ENCODE data around the gene LPP. TPM values are rescaled to one million over a fixed set of nuclear protein-coding genes. Genes with fewer than 3 reads are reported as not detected.

Gene LPP
- total RNA-seq, 1 donor from 2014 or later: 184 TPM

- Mint-ChIP-seq H3K36me3 (ENCODE audit: unreplicated experiment) (peaks cover 3% of the 10 kb centered on the region), H3K27ac (ENCODE audit: unreplicated experiment) (peak overlapping the region; percentile 23), H3K9me3 (ENCODE audit: unreplicated experiment) (no peaks in the 10 kb centered on the region), H3K4me3 (ENCODE audit: unreplicated experiment) (no peak overlapping the region), H3K4me1 (ENCODE audit: unreplicated experiment) (peaks cover 51% of the 10 kb centered on the region), H3K27me3 (ENCODE audit: unreplicated experiment) (no peaks in the 10 kb centered on the region)
- DNase-seq (ENCODE audit: extremely low spot score, unreplicated experiment): no peak
- TF ChIP-seq CTCF (IDR thresholded peaks at IDR 0.05): no peak
Measured at GRCh38 chr3:188184649-188185048, 30.7 kb downstream of the LPP start.

GRCh38 chr3:188185717-188186251, 31.8 kb downstream of the LPP start:
- H3K4me3 Mint-ChIP-seq (ENCODE audit: unreplicated experiment): no peak overlapping the region
- DNase-seq (ENCODE audit: extremely low spot score, unreplicated experiment): no peak
- no peak for TF ChIP-seq CTCF (IDR thresholded peaks at IDR 0.05)
- H3K27ac Mint-ChIP-seq (ENCODE audit: unreplicated experiment): peak overlapping the region; percentile 89
- H3K36me3 Mint-ChIP-seq (ENCODE audit: unreplicated experiment): no peaks in the 10 kb centered on the region
- H3K27me3 Mint-ChIP-seq (ENCODE audit: unreplicated experiment): no peaks in the 10 kb centered on the region
- H3K4me1 Mint-ChIP-seq (ENCODE audit: unreplicated experiment): peaks cover 48% of the 10 kb centered on the region
- no peaks in the 10 kb centered on the region for H3K9me3 Mint-ChIP-seq (ENCODE audit: unreplicated experiment)

- DNase-seq (ENCODE audit: extremely low spot score, unreplicated experiment): no peak
- H3K4me3 Mint-ChIP-seq (ENCODE audit: unreplicated experiment): no peak overlapping the region
- no peak for TF ChIP-seq CTCF (IDR thresholded peaks at IDR 0.05)
- no peaks in the 10 kb centered on the region for H3K27me3 Mint-ChIP-seq (ENCODE audit: unreplicated experiment)
- H3K4me1 Mint-ChIP-seq (ENCODE audit: unreplicated experiment): peaks cover 52% of the 10 kb centered on the region
- peak overlapping the region; percentile 29 for H3K27ac Mint-ChIP-seq (ENCODE audit: unreplicated experiment)
- no peaks in the 10 kb centered on the region for H3K9me3 Mint-ChIP-seq (ENCODE audit: unreplicated experiment)
- H3K36me3 Mint-ChIP-seq (ENCODE audit: unreplicated experiment): peaks cover 5% of the 10 kb centered on the region
Measured at GRCh38 chr3:188187053-188187452, 33.1 kb downstream of the LPP start.

- no peak for TF ChIP-seq CTCF (IDR thresholded peaks at IDR 0.05)
- no peak overlapping the region for H3K4me3 Mint-ChIP-seq (ENCODE audit: unreplicated experiment)
- DNase-seq (ENCODE audit: extremely low spot score, unreplicated experiment): no peak
- peaks cover 55% of the 10 kb centered on the region for H3K4me1 Mint-ChIP-seq (ENCODE audit: unreplicated experiment)
- H3K36me3 Mint-ChIP-seq (ENCODE audit: unreplicated experiment): peaks cover 16% of the 10 kb centered on the region
- no peaks in the 10 kb centered on the region for H3K9me3 Mint-ChIP-seq (ENCODE audit: unreplicated experiment)
- no peaks in the 10 kb centered on the region for H3K27me3 Mint-ChIP-seq (ENCODE audit: unreplicated experiment)
- no peak overlapping the region for H3K27ac Mint-ChIP-seq (ENCODE audit: unreplicated experiment)
Measured at GRCh38 chr3:188188911-188189310, 35.0 kb downstream of the LPP start.

GRCh38 chr3:188191460-188191859, 37.5 kb downstream of the LPP start:
- TF ChIP-seq CTCF (IDR thresholded peaks at IDR 0.05): no peak
- H3K27me3 Mint-ChIP-seq (ENCODE audit: unreplicated experiment): no peaks in the 10 kb centered on the region
- peaks cover 50% of the 10 kb centered on the region for H3K4me1 Mint-ChIP-seq (ENCODE audit: unreplicated experiment)
- no peak overlapping the region for H3K4me3 Mint-ChIP-seq (ENCODE audit: unreplicated experiment)
- DNase-seq (ENCODE audit: extremely low spot score, unreplicated experiment): no peak
- H3K9me3 Mint-ChIP-seq (ENCODE audit: unreplicated experiment): no peaks in the 10 kb centered on the region
- peaks cover 18% of the 10 kb centered on the region for H3K36me3 Mint-ChIP-seq (ENCODE audit: unreplicated experiment)
- H3K27ac Mint-ChIP-seq (ENCODE audit: unreplicated experiment): peak overlapping the region; percentile 66

All from osteocyte (in vitro differentiated cells).